NT2/D1 (cell line): ENCODE data around the gene PTPRN2.

Experiments
- DNase-seq: peaks from one replicate; pipeline ENCODE4 v3.0.0-alpha.2; 2011; ENCODE audit warnings: low read depth, low spot score
- H3K27me3 ChIP-seq: 2 replicates; pipeline ENCODE4 v1.6.0; 2011; ENCODE audit warnings: mild to moderate bottlenecking; ENCODE audit not compliant: insufficient read length, insufficient read depth
- H3K36me3 ChIP-seq: 2 replicates; pipeline ENCODE4 v1.6.1; 2011; ENCODE audit warnings: mild to moderate bottlenecking, low read length, mixed read lengths; ENCODE audit not compliant: insufficient read depth, insufficient read length
- H3K4me1 ChIP-seq: 2 replicates; pipeline ENCODE4 v1.5.1; 2011; ENCODE audit not compliant: insufficient read depth, insufficient read length
- H3K4me3 ChIP-seq: 2 replicates; pipeline ENCODE4 v1.5.1; 2011; ENCODE audit warnings: low read depth; ENCODE audit not compliant: insufficient read length
- H3K9ac ChIP-seq: 2 replicates; pipeline ENCODE4 v1.6.0; 2011; ENCODE audit warnings: low read depth; ENCODE audit not compliant: insufficient read length
- H3K9me3 ChIP-seq: 2 replicates; pipeline ENCODE4 v1.5.1; 2011; ENCODE audit warnings: mild to moderate bottlenecking, low read length; ENCODE audit not compliant: insufficient read depth
- SUZ12 ChIP-seq: IDR thresholded peaks from 2 replicates; pipeline ENCODE4 v1.6.1; 2011; ENCODE audit not compliant: insufficient read length, insufficient read depth; ENCODE audit errors: extremely low read depth
- YY1 ChIP-seq: IDR thresholded peaks from 2 replicates; pipeline ENCODE4 v1.6.1; 2011; ENCODE audit not compliant: insufficient read length, insufficient read depth
- ZNF274 ChIP-seq: IDR thresholded peaks from 2 replicates; pipeline ENCODE4 v1.6.1; 2011; ENCODE audit warnings: mild to moderate bottlenecking, low read depth, low read length

Gene PTPRN2

GRCh38 chr7:158187694-158187994, 400.0 kb downstream of the PTPRN2 start:
- H3K36me3 ChIP-seq: no peaks in the 10 kb centered on the region
- TF ChIP-seq ZNF274: no peak
- no peak for TF ChIP-seq SUZ12
- TF ChIP-seq YY1: no peak
- H3K9me3 ChIP-seq: no peaks in the 10 kb centered on the region
- H3K27me3 ChIP-seq: no peaks in the 10 kb centered on the region
- H3K4me1 ChIP-seq: no peaks in the 10 kb centered on the region
- DNase-seq: no peak
- H3K4me3 ChIP-seq: no peak overlapping the region
- no peak overlapping the region for H3K9ac ChIP-seq

GRCh38 chr7:158186864-158187693, 400.5 kb downstream of the PTPRN2 start:
- DNase-seq: no peak
- no peak for TF ChIP-seq SUZ12
- no peak for TF ChIP-seq ZNF274
- TF ChIP-seq YY1: no peak
- H3K4me3 ChIP-seq: no peak overlapping the region
- H3K9me3 ChIP-seq: no peaks in the 10 kb centered on the region
- H3K27me3 ChIP-seq: no peaks in the 10 kb centered on the region
- no peaks in the 10 kb centered on the region for H3K4me1 ChIP-seq
- H3K36me3 ChIP-seq: no peaks in the 10 kb centered on the region
- no peak overlapping the region for H3K9ac ChIP-seq

DNA sequence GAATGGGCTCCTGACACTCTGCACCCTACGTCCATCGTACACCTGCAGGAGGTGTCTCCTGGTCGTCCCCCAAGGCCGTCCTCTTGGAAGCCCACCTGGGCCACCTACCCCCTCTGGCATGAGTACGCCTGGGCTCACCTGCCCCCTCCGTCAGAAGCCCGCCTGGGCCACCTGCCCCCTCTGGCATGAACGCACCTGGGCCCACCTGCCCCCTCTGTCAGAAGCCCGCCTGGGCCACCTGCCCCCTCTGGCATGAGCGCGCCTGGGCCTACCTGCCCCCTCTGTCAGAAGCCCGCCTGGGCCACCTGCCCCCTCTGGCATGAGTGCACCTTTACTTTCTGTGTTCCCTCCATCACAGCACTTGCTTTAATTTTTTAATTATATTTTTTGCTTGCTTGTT, 401.2 kb downstream of the PTPRN2 start:
- DNase-seq: no peak
- Histone ChIP-seq H3K9ac (no peak overlapping the region), H3K9me3 (no peaks in the 10 kb centered on the region), H3K4me3 (no peak overlapping the region), H3K36me3 (no peaks in the 10 kb centered on the region), H3K27me3 (no peaks in the 10 kb centered on the region), H3K4me1 (no peaks in the 10 kb centered on the region)
- TF ChIP-seq SUZ12: no peak
- TF ChIP-seq ZNF274: no peak
- no peak for TF ChIP-seq YY1

GRCh38 chr7:158185653-158186052, 402.0 kb downstream of the PTPRN2 start:
- H3K9me3 ChIP-seq: no peaks in the 10 kb centered on the region
- H3K27me3 ChIP-seq: no peaks in the 10 kb centered on the region
- TF ChIP-seq SUZ12 (no peak), ZNF274 (no peak), YY1 (no peak)
- no peak overlapping the region for H3K9ac ChIP-seq
- no peak for DNase-seq
- H3K4me1 ChIP-seq: no peaks in the 10 kb centered on the region
- H3K4me3 ChIP-seq: no peak overlapping the region
- H3K36me3 ChIP-seq: no peaks in the 10 kb centered on the region

- Histone ChIP-seq H3K9me3 (no peaks in the 10 kb centered on the region), H3K36me3 (no peaks in the 10 kb centered on the region), H3K9ac (no peak overlapping the region), H3K4me3 (no peak overlapping the region), H3K4me1 (no peaks in the 10 kb centered on the region), H3K27me3 (no peaks in the 10 kb centered on the region)
- TF ChIP-seq ZNF274 (no peak), SUZ12 (no peak), YY1 (no peak)
- DNase-seq: no peak
These were observed 404.2 kb downstream of the PTPRN2 start for GRCh38 chr7:158183431-158183830.

- no peaks in the 10 kb centered on the region for H3K4me1 ChIP-seq
- H3K36me3 ChIP-seq: no peaks in the 10 kb centered on the region
- TF ChIP-seq ZNF274 (no peak), SUZ12 (no peak), YY1 (no peak)
- no peak overlapping the region for H3K9ac ChIP-seq
- peaks cover 26% of the 10 kb centered on the region; the same call in 1 of the 2 replicates for H3K9me3 ChIP-seq
- H3K27me3 ChIP-seq: no peaks in the 10 kb centered on the region
- no peak overlapping the region for H3K4me3 ChIP-seq
- DNase-seq: no peak
These were observed 411.0 kb downstream of the PTPRN2 start for GRCh38 chr7:158176561-158177173.

DNA sequence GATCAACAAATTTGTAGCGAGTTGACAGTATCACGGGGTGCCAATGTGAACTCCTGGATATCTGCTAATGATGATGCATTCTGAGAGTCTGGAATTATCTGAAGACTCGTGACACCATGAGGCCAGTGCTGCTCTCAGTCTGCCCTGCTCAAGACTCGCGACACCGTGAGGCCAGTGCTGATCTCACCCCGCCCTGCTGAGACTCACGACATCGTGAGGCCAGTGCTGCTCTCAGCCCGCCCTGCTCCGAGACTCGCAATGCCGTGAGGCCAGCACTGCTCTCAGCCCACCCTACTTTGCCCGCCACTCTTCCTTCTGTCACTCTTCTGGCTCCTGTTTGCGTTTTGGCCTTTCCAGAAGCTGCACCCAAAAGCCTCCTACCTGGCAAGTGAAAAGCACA, 411.8 kb downstream of the PTPRN2 start:
- Histone ChIP-seq H3K9ac (no peak overlapping the region), H3K36me3 (no peaks in the 10 kb centered on the region), H3K4me1 (no peaks in the 10 kb centered on the region), H3K9me3 (peaks cover 26% of the 10 kb centered on the region; the same call in 1 of the 2 replicates), H3K27me3 (no peaks in the 10 kb centered on the region), H3K4me3 (no peak overlapping the region)
- TF ChIP-seq SUZ12 (no peak), YY1 (no peak), ZNF274 (no peak)
- DNase-seq: no peak
